Ishikawa (cell line): Measurements from ENCODE around the gene FADS6.

Experiments used
- CREB1 ChIP-seq: IDR thresholded peaks from 2 replicates; pipeline ENCODE4 v1.6.1; 2012; ENCODE audit warnings: low read depth
- EGR1 ChIP-seq: IDR thresholded peaks from 2 replicates; pipeline ENCODE4 v1.6.1; 2012
- EP300 ChIP-seq: IDR thresholded peaks from 2 replicates; pipeline ENCODE4 v1.6.1; 2012; ENCODE audit warnings: borderline replicate concordance
- FOXM1 ChIP-seq: IDR thresholded peaks from 2 replicates; pipeline ENCODE4 v1.6.1; 2012; ENCODE audit warnings: low read depth, borderline replicate concordance
- MAX ChIP-seq: IDR thresholded peaks from 2 replicates; pipeline ENCODE4 v1.6.1; 2012
- RAD21 ChIP-seq: IDR thresholded peaks from 2 replicates; pipeline ENCODE4 v1.6.1; 2012; ENCODE audit warnings: low read depth
- TAF1 ChIP-seq: IDR thresholded peaks from 2 replicates; pipeline ENCODE4 v1.6.1; 2012; ENCODE audit warnings: low read depth, mild to moderate bottlenecking
- TEAD4 ChIP-seq: IDR thresholded peaks from 2 replicates; pipeline ENCODE4 v1.6.1; 2012
- YY1 ChIP-seq: IDR thresholded peaks from 2 replicates; pipeline ENCODE4 v1.6.1; 2012; ENCODE audit warnings: low read depth
- ZBTB7A ChIP-seq: IDR thresholded peaks from 2 replicates; pipeline ENCODE4 v1.6.1; 2012; ENCODE audit warnings: low read depth

GRCh38 chr17:74925242-74925641 is 31.8 kb upstream of the FADS6 start:
- TF ChIP-seq MAX: no peak
- TF ChIP-seq ZBTB7A: no peak
- no peak for TF ChIP-seq YY1
- TF ChIP-seq EP300: no peak
- TF ChIP-seq FOXM1: no peak
- TF ChIP-seq RAD21: no peak
- TF ChIP-seq CREB1: no peak
- no peak for TF ChIP-seq TAF1
- no peak for TF ChIP-seq EGR1
- no peak for TF ChIP-seq TEAD4
